Lung (tissue), 12 donors: Measurements from ENCODE around the gene MKI67. TPM values are rescaled to one million over a fixed set of nuclear protein-coding genes. Genes with fewer than 3 reads are reported as not detected.

Experiments used
- ATAC-seq: fragments of 200-7000 bp; cut with Tn5 transposase; one replicate; pipeline ENCODE4 v1.9.1; 2020; ENCODE audit warnings: moderate number of reproducible peaks; ENCODE audit not compliant: insufficient read depth, low FRiP score
- DNase-seq, 3 donors: peaks; one replicate each; pipeline ENCODE4 v3.0.0-alpha.2; 2013 to 2017
- H3K27ac ChIP-seq, 2 donors: one replicate each; pipeline ENCODE4 v1.5.1; 2013; ENCODE audit warnings: mild to moderate bottlenecking in 2 of 2, moderate library complexity in 2 of 2, control low read depth in 1 of 2, inconsistent platforms in 1 of 2, low read depth in 1 of 2, low read length in 1 of 2
- H3K27me3 ChIP-seq, 3 donors: one replicate each; pipeline ENCODE4 v1.5.1; 2013; ENCODE audit warnings: low read length in 2 of 3; ENCODE audit not compliant: control insufficient read depth in 3 of 3, insufficient read depth in 3 of 3
- H3K36me3 ChIP-seq, 4 donors: one replicate each; pipeline ENCODE4 v1.5.1; 2013; ENCODE audit warnings: low read length in 4 of 4, mild to moderate bottlenecking in 1 of 4, moderate library complexity in 1 of 4; ENCODE audit not compliant: control insufficient read depth in 4 of 4, insufficient read depth in 4 of 4
- H3K4me1 ChIP-seq, 5 donors: one replicate each; pipeline ENCODE4 v1.5.1; 2013; ENCODE audit warnings: low read length in 5 of 5, mild to moderate bottlenecking in 2 of 5, moderate library complexity in 1 of 5; ENCODE audit not compliant: control insufficient read depth in 5 of 5, insufficient read depth in 5 of 5
- H3K4me3 ChIP-seq: one replicate; pipeline ENCODE4 v1.5.1; 2013; ENCODE audit warnings: mild to moderate bottlenecking, control low read depth, moderate library complexity
- H3K9ac ChIP-seq, 2 donors: one replicate each; pipeline ENCODE4 v1.5.1; 2013; ENCODE audit warnings: low read length in 2 of 2, control low read depth in 1 of 2; ENCODE audit not compliant: insufficient read depth in 1 of 2
- H3K9me3 ChIP-seq, 4 donors: one replicate each; pipeline ENCODE4 v1.5.1; 2013; ENCODE audit warnings: low read length in 3 of 4, mild to moderate bottlenecking in 1 of 4, moderate library complexity in 1 of 4; ENCODE audit not compliant: control insufficient read depth in 4 of 4, insufficient read depth in 3 of 4
- CTCF ChIP-seq: IDR thresholded peaks from 2 replicates; pipeline ENCODE4 v1.5.1; 2012; ENCODE audit warnings: mild to moderate bottlenecking; ENCODE audit errors: control extremely low read depth, extremely low read depth
- WGBS, 2 donors: extraction: QIAGEN DNeasy Blood & Tissue Kit; methylation state at CpG; one replicate each; pipeline ENCODE4 v1.1.7; 2013; 5-methylcytosine and 5-hydroxymethylcytosine counted together
- polyA plus RNA-seq, 2 donors: library from polyadenylated mRNA; stranded (reverse); fragments of 200-250 nt; gene quantifications; one replicate each; pipeline ENCODE4 v1.2.1, GENCODE V29; 2013
- total RNA-seq, 2 donors: library from RNA; depleted of rRNA in 1 of 2; stranded (reverse); fragments of >200 nt in 1 of 2; gene quantifications; one replicate each; pipeline ENCODE4 v1.2.1, GENCODE V29; 2014 to 2021
- donor health status: control.
- donor health status: control.
- donor health status: Bipolar disorder and iron deficiency.
- donor health status: healthy.
- donor health status: DM: yes; HTN: yes; CAD: no.

MKI67 gene
- total and polyA plus RNA-seq, 4 donors: 1.0 to 8.6 (median 2.1) TPM

DNA sequence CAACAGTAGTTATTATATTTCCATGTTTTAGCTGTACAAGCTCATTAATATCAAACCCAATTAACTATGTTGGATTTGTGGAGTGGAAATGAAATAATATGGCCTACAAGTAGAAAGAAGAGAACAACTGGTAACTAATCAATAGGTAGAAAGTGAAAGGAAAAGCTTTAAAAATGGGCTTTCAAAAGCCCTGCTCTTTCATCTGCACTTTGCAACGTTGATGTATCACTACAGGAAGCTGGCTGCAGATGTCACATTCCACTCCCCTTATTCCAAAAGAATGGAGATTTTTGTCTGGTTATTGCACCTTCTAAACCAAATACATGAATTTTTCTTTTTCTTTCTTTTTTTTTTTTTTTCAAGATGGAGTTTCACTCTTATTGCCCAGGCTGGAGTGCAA, 11.7 kb upstream of the MKI67 start:
- DNase-seq: no peak
- H3K4me3 ChIP-seq: no peak overlapping the region
- no peaks in the 10 kb centered on the region for H3K27me3 ChIP-seq
- no peaks in the 10 kb centered on the region for H3K9me3 ChIP-seq
- H3K4me1 ChIP-seq: no peaks in the 10 kb centered on the region
- no peak overlapping the region for H3K9ac ChIP-seq
- H3K27ac ChIP-seq: no peak overlapping the region
- no peak for ATAC-seq
- no peaks in the 10 kb centered on the region for H3K36me3 ChIP-seq
- WGBS, 2 donors: 23 to 25% methylated on average over 1 of the region's 1 CpG
- no peak for TF ChIP-seq CTCF

- no peaks in the 10 kb centered on the region for H3K9me3 ChIP-seq
- H3K27me3 ChIP-seq: no peaks in the 10 kb centered on the region
- no peaks in the 10 kb centered on the region for H3K36me3 ChIP-seq
- H3K9ac ChIP-seq: no peak overlapping the region
- no peak for DNase-seq
- 53 to 81% methylated on average over 1 of the region's 1 CpG for WGBS, 2 donors
- no peak for TF ChIP-seq CTCF
- H3K4me1 ChIP-seq: peaks cover 0 to 10% (median 6%) of the 10 kb centered on the region in 5 donors
- H3K27ac ChIP-seq: no peak overlapping the region
- no peak for ATAC-seq
- no peak overlapping the region for H3K4me3 ChIP-seq
Observed at GRCh38 chr10:128130051-128130450, 3.8 kb upstream of the MKI67 start.

GRCh38 chr10:128128582-128128981, 2.4 kb upstream of the MKI67 start:
- Histone ChIP-seq H3K27ac (no peak overlapping the region), H3K27me3 (no peaks in the 10 kb centered on the region), H3K4me3 (no peak overlapping the region), H3K4me1 (peaks cover 0 to 21% (median 6%) of the 10 kb centered on the region in 5 donors), H3K36me3 (no peaks in the 10 kb centered on the region), H3K9ac (no peak overlapping the region), H3K9me3 (no peaks in the 10 kb centered on the region)
- DNase-seq (no peak), ATAC-seq (no peak)
- TF ChIP-seq CTCF: no peak
- 73 to 83% methylated on average over 8 of the region's 8 CpGs for WGBS, 2 donors

DNA sequence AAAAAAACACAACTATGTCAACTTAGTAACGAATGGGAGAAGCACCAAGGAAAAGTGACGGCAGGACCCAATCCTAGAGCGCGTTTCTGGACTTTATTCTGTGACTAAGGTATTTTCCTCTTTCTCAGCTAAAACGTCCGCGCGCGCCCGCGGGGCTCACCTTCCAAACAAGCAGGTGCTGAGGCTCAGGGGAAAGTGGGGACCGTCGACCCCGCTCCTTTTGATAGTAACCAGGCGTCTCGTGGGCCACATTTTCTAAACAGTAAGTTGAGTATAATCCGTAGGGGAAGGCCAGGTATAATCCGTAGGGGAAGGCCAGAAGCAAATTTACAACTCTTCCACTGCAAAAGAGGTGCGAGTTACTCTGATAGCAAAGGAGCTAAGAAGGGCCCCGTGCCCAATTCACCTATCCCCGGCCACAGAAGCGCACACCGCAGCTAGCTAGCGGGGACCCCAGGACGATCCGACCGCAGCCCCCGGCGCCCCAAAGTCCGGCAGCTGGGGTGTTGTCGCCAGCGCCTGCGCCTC, 743 bp downstream of the MKI67 start:
- no peaks in the 10 kb centered on the region for H3K27me3 ChIP-seq
- H3K9ac ChIP-seq: peak overlapping the region; percentile 37 to 49
- H3K9me3 ChIP-seq: peaks cover 0 to 2% (median 0%) of the 10 kb centered on the region in 4 donors
- ATAC-seq (no peak), DNase-seq (no peak)
- TF ChIP-seq CTCF: no peak
- WGBS, 2 donors: 2% methylated on average over 33 of the region's 33 CpGs
- no peaks in the 10 kb centered on the region for H3K36me3 ChIP-seq
- H3K27ac ChIP-seq: no peak overlapping the region
- peaks cover 0 to 21% (median 8%) of the 10 kb centered on the region in 5 donors for H3K4me1 ChIP-seq
- no peak overlapping the region for H3K4me3 ChIP-seq
